Middle frontal gyrus (tissue), 1 donor: ENCODE data around the gene STK25.

ENCODE experiments used
- DNase-seq: peaks from one replicate; pipeline ENCODE4 v3.0.0-alpha.2; 2015; ENCODE audit warnings: low spot score; ENCODE audit errors: extremely low spot score

STK25 gene

DNA sequence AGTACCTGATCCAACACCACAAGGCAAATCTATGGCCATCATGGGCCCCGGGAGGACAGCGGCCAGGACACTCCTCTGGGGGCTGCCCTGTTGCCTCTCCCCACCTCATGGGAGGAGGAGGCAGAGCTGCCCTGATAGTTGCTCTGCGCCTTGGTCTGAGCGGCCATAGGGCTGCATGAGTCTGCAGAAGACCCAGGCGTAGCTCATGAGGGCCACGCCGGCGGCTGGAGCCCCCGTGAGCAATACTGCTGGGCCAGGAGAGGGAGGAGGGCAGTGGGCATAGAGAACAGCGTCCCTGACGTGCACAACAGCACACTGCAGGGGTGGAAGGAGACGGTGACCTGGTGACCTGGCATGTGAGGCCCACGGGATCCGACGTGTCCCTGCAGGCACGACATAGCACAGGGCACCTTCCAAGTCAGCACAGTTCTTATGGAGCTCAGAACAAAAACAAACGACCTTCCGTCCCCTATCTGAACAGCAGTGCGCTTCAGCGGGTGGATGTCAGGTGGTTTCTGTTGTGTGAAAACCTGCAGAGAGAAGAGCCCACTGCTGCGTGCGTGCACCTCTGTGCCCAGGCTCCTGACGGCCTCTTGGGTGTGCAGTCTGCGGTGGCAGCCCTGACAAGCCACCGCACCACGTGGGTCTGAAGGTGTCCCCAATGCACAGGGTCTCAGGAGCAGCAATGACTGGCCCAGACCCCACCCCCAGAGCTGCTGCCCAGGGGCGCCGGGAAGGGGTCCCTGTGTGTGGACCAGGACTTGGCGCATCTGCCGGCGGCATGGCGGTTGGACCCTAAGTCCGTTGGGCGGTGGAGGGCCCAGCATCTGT is 13.0 kb downstream of the STK25 start:
- DNase-seq: no peak

DNA sequence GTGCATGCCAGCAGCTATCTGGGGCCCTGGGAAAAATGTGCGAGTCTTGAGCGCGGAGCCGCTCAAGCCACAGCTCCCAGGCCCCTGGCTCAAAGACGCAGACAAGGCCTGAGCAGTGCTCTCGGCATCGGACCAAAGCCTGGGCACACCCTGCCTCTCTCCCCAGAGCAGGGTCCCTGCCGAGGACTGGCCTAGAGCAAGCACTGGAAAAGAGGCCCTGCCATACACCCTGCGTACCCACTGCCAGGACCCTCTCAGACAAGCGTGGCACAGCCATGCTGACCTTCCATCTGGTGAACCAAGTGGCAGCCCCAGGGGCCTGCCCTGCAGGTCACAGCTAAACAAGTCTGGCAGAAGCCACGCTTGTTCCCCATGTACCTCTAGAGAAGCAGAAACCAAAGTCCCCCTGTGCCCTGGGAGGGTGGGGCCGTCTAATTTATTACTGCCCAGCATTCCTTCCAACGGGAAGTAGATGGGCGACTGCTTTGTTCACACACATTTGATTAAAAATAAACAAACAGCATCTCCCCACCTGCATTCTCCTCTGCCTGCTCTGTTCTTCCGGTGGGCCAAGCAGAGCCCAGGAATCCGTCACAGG is 14.0 kb downstream of the STK25 start:
- no peak for DNase-seq

DNA sequence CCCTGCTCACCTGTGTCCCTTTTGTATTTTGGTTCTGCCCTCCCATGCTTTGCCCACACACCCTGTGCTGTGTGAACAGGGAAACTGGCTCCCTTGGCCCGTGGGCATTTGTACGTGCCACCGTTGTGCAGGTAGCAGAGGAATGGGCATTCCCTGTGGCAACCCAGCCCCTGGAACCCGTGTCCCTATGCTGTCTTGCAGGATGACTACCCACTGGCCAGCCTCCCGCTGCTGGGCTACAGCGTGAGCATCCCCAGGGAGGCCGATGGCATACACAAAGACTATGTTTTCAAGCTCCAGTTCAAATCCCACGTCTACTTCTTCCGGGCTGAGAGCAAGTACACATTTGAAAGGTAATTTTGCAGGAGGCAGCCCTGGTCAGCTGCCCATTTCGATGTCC is 15.3 kb downstream of the STK25 start:
- no peak for DNase-seq

DNA sequence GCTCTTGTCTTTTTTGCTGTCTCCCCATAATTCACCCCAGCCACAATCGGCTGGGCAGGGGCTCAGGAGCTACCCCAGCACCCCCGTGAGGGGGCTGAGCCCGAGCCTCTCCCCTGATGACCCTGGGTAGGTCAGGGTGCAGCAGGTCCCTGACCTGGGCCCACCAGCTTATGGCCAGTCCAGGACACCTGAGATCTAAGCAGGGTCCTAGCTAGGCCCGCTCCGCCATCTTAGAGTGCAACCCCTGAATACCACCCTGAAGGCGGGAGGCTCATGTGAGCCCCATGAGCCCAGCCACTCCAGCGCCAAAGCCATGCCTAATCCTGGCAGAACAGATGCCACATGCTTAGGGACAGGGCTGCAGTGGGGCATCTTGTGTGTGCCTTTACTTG is 16.2 kb downstream of the STK25 start:
- no peak for DNase-seq

DNA sequence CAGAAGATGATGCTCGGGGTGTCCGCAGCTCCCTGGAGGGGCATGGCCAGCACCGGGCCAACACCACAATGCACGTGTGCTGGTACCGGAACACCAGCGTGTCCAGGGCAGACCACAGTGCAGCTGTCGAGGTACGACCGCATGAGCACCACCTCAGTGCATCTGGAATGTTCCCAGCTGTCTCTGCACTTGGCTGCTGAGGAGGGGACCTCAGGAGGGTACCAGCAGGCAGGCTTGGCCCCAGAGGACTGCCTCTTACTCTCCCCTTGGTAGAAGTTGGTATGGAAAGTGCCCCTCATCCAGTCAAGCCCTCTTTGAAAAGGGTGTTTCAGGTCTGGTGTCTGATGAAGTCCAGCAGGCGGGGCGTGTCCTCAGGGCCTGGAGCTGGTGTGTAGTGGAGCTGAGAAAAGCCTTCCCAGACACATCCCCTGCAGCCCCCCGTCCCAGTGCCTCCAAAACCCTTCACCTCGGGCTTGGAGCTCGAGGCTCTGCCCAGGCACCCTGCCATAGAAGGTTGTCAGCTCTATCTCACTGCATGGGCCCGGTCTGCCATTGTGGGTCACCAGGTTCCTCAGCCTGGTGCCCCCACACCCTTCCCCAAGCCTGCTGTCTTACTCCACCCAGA is 16.7 kb downstream of the STK25 start:
- DNase-seq: no peak

DNA sequence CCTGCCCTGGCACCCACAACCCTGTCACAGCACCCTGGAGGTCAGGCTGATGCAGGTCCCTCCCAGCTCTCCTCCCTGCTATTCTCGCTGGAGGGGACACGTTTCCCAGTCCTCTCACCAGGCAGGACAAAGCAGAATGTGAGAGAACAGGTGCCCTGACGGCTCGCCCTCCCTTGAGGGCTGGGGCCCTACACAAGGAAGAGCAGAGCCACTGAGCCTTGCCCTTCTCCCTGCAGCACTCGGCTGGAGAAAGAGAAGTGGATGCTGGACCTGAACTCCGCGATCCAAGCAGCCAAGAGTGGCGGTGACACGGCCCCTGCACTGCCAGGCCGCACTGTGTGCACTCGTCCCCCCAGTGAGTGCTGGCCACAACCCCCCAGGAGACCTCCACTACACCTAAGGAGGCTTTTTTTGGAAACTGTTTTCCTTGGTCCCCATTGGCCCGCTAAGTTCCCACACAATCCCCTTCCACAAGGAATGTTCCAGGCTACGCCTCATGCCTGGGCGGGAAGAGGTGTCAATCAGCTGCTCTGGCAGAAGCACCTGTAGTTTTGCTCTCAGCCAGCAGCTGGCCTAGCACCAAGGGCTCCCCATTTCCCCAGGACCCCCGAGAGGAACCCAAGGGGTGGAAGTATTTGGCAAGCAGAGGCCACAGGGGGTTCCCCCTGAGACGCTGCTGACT is 17.4 kb downstream of the STK25 start:
- DNase-seq: no peak

DNA sequence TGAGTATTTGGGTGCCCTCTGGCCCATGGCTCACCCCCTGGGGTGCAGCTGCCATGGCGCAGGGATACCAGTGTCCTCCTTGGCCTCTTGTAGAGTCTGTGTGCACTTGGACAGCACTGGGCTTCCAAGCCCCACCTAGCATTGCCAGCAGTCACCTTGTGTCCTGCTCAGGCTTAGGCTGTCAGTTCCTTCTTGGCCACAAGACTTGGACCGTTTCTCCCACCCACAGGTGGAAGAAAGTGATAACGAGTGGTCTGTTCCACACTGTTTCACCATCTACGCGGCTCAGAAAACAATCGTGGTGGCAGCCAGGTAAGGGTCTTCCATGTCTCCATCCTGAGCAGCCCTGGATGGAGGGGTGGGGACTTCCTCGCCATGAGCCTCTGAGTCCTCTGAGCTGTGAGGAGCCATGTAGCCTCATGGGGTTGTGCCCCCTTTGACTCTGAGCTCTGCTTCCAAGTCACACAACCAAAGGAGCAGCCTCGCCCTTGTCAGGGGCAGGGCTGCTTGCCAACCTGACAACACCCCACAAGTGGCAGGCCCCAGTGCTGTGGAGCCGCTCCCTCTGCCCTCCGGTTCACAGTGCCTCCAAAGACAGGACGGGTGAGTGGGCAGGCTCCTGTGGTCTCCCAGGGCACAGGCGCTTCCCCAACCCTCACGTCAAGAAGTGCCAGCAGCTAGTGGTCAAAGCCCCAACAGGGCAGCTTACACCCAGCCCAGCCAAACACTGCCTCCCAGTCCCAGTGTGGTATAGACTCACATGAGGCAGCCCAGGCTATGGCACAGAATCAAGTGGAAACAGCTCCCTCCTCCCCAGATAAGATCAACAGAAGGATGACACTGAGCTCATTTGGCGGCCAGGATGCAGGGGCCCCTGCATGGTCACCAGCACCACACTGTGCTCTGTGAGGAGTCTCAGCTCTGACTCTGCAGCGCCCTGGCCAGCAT is 18.4 kb downstream of the STK25 start:
- DNase-seq: no peak

DNA sequence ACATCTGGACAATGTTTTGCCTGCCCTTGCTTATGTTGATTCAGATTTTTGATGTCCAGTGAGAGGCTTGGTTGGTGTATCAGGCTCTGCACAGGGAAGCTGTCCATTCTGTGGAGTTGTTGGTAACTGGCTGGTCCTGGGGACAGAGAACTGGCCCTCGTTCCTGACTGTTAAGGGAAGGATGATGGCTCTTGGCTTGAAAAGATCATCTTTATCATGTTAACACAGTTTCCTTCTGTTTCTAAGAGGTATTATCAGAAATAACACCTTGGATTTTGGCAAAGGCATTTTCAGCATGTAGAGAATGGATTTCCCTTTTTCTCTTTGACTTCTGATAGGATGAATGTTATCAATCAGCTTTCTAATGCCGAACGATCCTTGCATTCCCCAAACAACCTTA is 19.3 kb downstream of the STK25 start:
- DNase-seq: no peak

DNA sequence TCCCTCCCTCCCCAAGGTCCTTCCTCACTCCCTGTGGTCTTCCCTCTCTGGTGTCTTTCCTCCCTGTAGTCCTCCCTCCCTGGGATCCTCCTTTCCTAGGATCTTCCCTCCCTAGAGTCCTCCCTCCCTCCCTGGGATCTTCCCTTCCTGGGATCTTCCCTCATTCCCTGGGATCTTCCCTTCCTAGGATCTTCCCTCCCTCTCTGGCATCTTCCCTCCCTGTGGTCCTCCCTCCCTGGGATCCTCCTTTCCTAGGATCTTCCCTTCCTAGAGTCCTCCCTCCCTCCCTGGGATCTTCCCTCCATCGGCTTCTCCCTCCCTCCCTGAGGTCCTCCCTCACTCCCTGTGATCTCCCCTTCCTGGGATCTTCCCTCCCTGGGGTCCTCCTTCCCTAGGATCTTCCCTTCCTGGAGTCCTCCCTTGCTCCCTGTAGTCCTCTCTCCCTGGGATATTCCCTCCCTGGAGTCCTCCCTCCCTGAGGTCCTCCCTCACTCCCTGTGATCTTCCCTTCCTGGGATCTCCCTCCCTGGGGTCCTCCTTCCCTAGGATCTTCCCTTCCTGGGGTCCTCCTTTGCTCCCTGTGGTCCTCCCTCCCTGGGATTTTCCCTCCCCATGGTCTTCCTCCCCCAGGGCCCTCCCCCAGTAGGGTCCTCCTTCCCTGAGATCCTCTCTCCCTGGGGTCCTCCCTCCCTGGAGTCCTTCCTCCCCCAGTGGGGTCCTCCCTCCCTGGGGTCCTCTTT is 23.0 kb downstream of the STK25 start:
- DNase-seq: no peak

DNA sequence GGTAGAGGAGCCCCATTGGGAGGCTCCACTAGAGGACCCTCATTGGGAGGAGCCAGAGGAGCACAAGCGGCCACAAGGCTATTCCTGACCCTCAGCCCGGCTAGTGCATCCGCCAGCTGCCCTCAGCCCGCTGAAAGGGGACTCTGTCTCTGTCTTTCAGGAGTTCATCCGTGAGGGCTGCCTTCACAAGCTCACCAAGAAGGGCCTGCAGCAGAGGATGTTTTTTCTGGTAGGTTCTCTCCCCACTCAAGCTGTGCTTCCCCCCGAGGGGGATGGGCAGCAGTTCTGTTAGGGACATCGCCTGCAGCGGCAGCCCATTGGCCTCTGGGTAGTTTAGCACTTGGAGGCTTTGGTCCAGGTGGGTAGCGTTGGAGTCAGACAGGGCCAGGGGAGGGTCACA is 25.1 kb downstream of the STK25 start:
- no peak for DNase-seq

DNA sequence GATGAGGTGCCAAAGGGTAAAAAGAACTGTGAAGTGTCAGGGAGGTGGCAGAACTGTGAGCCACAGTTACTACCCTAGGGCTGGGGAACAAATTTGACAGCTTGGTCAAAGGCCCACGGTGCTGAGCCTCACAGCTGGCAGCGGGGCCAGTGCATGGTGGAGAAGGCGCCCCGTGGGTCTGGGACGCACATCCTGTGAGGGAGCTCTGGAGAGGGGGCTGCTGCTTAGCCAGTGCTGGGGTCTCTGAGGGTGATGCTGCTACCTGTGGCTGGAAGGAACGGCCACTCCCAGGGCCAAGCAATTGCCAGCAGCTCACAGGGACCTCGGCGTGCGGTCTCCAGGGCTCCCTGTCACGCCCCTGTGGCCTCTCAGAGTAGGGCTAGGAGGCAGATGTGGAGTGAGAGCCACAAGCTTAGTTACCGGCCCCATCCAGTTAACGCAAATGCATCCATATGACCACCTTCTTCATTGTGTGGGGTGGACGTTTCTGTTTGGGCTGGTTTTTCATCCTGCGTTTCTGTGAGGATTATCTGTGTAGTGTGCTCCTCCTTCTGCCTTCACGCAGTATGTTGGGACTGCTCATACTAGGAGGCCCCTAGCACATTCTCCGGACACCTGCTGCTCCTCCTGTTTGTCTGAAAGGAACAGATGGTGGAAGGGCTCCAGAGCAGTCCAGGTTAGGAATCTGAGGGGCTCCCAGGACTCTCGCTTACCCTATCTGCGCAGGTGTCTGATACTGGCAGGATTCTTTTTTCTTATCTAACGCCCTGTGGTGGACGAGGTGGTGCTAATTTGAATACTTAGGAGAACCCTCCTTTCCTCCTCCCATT is 26.0 kb downstream of the STK25 start:
- DNase-seq: no peak

DNA sequence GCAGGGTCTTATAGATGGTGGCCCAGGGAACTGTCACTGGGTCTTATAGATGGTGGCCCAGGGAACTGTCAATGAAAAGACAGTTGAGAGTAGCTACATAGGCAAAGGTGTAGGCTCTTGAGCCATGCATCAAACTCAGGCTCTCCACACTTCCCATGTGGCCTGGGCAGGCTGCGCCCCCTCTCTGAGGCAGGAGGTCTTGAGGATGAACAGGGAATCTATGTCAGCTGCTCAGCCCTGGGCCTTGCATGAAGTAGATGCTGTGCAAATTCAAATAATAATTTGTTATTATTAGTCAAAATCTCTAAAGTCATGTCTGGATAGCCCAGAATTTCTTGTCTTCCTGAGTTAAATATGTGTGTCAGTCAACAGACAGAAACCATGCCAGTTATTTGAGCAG is 26.7 kb downstream of the STK25 start:
- no peak for DNase-seq

DNA sequence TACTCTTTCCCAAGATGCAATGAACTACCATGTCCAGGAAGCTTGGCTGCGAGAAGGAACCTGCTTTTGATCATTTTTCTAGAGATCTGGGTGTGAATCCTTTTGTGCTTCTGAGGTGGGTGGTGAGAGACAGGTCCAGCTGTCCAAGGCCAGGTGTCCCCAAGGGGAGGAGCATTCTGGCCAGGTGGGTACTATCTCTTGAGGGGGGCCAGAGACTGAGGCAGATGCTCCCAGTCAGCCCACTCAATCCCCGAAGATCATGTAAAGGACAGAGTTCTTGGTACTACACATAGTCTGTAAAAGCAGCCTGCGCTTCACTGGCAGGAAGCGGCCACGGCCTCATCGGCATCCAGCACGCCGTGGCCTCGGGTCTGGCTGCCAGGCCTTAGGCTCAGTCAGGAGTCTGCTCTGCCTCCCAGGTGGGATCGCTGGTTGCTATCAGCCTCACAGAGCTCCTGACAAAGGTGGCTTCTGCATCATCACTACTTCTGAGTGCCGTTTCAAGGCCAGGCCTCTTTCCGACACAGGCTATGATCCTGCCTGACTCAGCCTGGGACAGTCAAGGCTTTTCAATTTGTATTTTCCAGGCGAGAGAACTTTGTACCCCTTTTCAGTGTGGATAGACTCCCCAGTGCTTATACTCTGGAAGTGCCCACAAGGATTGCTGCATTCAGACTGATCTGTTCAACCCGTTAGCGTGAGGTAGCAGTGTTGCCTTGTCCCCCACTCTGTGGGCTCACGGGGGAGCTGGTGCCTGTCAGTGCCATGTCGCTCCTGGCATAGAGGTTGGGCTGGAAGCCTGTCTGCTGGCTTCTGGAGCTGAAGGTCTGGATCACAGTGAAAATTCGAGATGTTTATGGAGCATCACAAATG is 29.1 kb downstream of the STK25 start:
- DNase-seq: no peak

DNA sequence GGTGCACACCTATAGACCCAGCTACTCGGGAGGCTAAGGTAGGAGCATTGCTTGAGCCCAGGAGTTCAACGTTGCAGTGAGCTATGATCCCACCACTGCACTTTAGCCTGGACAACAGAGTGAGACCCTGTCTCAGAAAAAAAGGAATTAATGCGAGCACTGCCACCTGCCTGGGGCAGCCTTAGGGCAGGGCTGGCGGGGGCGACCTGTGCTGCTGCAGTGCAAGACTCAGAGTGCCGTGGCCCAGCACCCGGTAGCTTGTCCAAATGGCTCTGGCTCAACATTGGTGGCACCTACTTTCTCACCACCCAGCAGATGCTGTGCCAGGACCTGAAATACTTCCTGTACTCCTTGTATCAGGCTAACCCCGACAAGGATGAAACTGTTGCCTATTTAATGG is 30.2 kb downstream of the STK25 start:
- DNase-seq: no peak

DNA sequence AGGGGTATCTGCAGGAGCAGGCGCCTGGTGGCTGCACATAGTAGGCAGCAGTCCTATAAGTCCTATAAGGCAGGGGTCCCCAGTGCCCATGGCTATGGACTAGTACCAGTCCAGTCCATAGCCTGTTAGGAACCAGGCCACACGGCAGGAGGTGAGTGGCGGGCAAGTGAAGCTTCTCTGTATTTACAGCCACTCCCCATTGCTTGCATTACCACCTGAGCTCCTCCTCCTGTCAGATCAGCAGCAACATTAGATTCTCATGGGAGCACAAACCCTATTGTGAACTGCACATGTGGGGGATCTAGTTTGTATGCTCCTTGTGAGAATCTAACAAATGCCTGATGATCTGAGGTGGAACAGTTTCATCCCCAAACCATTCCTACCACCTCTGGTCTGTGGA is 33.1 kb downstream of the STK25 start:
- no peak for DNase-seq

DNA sequence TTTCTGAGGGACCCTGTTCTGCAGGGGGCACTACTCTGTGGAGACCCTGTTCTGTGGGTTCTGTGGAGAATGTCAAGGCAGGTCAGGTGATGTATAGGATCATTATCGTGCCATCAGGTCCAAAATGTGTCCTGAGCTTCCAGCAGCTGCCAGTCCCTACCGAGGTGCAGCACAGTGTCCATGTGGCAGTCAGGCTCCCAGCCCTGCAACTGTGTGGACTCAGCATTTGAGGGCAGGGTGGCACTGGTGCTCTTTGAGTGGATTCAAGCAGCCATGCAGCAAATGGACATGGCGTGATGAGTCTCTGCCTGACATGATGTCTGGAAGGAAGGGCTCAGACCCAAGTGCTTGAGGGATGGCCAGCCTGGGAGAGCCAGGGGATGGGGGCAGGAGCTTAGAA is 35.0 kb downstream of the STK25 start:
- no peak for DNase-seq

DNA sequence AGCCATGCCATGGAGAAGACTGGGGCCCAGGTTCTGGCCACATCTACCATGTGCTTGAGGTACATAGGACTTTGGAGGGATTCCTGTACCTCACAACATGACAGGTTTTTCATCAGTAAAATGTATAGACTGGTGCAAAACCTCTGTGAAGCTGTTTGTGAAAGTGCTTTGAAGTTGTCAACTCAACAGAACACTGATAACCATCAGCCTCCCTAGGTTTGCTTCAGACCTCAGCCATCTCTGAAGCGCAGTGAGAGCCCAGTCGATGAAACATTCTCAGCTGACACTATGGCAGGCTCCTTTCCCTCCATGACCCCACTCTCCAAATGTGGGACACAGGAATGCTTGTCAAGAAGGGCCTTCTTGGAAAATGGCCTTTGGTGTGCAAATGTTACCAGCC is 38.6 kb downstream of the STK25 start:
- no peak for DNase-seq

DNA sequence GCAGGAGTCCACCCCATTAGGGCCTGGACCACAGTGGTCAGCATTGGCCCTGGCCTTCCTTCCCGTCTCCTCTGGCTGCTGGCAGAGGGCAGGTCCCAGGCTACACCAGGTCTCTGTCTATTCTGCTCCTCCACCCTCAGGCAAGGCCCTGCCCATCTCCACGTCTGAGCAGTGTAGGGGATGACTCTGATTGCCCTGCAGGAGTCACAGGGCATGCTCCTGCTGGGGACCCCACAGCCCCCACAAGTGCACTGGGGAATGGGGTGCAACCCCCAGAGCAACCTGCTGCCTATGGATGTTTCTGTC is 40.0 kb downstream of the STK25 start:
- DNase-seq: no peak
